Stimulated activated naive CD8-positive, alpha-beta T cell treated with anti-CD3 and anti-CD28 coated beads, Interleukin-15, Interleukin-2, amounts not matched to agents 100 ng/mL and 50 ng/mL, for 24 hours (primary cell): Measurements from ENCODE around the gene E2F3.

Experiments used
- H3K27ac Mint-ChIP-seq: one replicate; pipeline ENCODE4 v1.8.0; 2021; ENCODE audit warnings: mild to moderate bottlenecking, mixed read lengths
- H3K27me3 Mint-ChIP-seq: one replicate; pipeline ENCODE4 v1.8.0; 2021; ENCODE audit warnings: mixed read lengths
- H3K36me3 Mint-ChIP-seq: one replicate; pipeline ENCODE4 v1.8.0; 2021; ENCODE audit warnings: low read depth, mixed read lengths
- H3K4me1 Mint-ChIP-seq: one replicate; pipeline ENCODE4 v1.8.0; 2021; ENCODE audit warnings: low read depth, mixed read lengths
- H3K4me3 Mint-ChIP-seq: one replicate; pipeline ENCODE4 v1.8.0; 2021; ENCODE audit warnings: mild to moderate bottlenecking, mixed read lengths
- H3K9me3 Mint-ChIP-seq: one replicate; pipeline ENCODE4 v1.8.0; 2021; ENCODE audit warnings: mixed read lengths

The E2F3 gene

DNA sequence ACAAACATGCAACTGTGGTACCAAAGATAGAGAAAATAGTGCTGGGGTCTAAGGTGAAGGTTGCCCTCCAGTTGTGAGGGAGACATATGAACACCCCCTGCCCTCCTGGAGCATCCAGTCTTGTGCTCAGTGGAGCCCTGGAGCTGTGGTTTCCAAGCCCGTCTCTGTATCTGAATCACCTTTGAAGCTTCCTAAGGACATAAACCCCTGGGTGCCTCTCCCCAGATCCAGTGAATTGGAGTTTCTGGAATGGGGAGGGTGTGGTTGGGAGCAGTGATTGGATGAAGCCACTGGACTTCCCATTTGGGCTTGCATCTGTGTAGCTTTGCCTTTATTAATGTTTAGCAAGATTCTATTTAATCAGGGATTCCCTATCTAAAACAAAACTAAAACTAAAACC is 22.4 kb upstream of the E2F3 start:
- Mint-ChIP-seq H3K27ac (no peak overlapping the region), H3K9me3 (no peaks in the 10 kb centered on the region), H3K4me3 (no peak overlapping the region), H3K36me3 (no peaks in the 10 kb centered on the region), H3K27me3 (no peaks in the 10 kb centered on the region), H3K4me1 (peaks cover 22% of the 10 kb centered on the region)

- no peaks in the 10 kb centered on the region for H3K27me3 Mint-ChIP-seq
- H3K27ac Mint-ChIP-seq, result no peak overlapping the region
- H3K4me1 Mint-ChIP-seq, result no peaks in the 10 kb centered on the region
- H3K36me3 Mint-ChIP-seq, result no peaks in the 10 kb centered on the region
- H3K4me3 Mint-ChIP-seq, result no peak overlapping the region
- H3K9me3 Mint-ChIP-seq, result no peaks in the 10 kb centered on the region
Observed at GRCh38 chr6:20386218-20386617, 15.5 kb upstream of the E2F3 start.

DNA sequence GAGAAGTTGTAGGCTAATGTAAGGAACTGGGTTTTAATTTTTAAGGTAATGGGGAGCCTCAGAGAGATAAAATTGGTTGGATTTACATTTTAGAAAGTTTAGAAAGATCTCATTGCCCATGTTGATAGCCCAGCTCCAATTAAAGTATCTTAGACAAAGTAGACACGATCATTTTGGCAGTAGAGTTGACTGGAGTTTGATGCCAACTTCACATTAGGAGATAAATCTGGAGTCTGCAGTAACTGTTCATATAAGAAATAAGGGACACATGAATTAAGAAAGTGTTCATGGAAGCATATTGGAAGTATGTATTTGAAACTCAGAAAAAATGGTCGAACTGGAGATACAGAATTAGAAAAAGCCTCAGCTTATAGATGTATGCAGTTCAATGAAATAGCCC is 12.6 kb upstream of the E2F3 start:
- no peaks in the 10 kb centered on the region for H3K27me3 Mint-ChIP-seq
- no peaks in the 10 kb centered on the region for H3K36me3 Mint-ChIP-seq
- H3K27ac Mint-ChIP-seq, result no peak overlapping the region
- no peak overlapping the region for H3K4me3 Mint-ChIP-seq
- no peaks in the 10 kb centered on the region for H3K9me3 Mint-ChIP-seq
- H3K4me1 Mint-ChIP-seq, result no peaks in the 10 kb centered on the region

- no peak overlapping the region for H3K4me3 Mint-ChIP-seq
- no peaks in the 10 kb centered on the region for H3K27me3 Mint-ChIP-seq
- H3K4me1 Mint-ChIP-seq, result no peaks in the 10 kb centered on the region
- no peak overlapping the region for H3K27ac Mint-ChIP-seq
- no peaks in the 10 kb centered on the region for H3K9me3 Mint-ChIP-seq
- no peaks in the 10 kb centered on the region for H3K36me3 Mint-ChIP-seq
Observed at GRCh38 chr6:20393297-20393696, 8.4 kb upstream of the E2F3 start.

GRCh38 chr6:20399518-20399917 is 2.2 kb upstream of the E2F3 start:
- no peak overlapping the region for H3K27ac Mint-ChIP-seq
- H3K4me3 Mint-ChIP-seq, result no peak overlapping the region
- peaks cover 23% of the 10 kb centered on the region for H3K4me1 Mint-ChIP-seq
- no peaks in the 10 kb centered on the region for H3K36me3 Mint-ChIP-seq
- no peaks in the 10 kb centered on the region for H3K9me3 Mint-ChIP-seq
- H3K27me3 Mint-ChIP-seq, result no peaks in the 10 kb centered on the region

GRCh38 chr6:20400456-20401204 is 1.0 kb upstream of the E2F3 start:
- Mint-ChIP-seq H3K4me3 (peak overlapping the region; percentile 94), H3K27me3 (no peaks in the 10 kb centered on the region), H3K36me3 (peaks cover 7% of the 10 kb centered on the region), H3K9me3 (no peaks in the 10 kb centered on the region), H3K4me1 (peaks cover 30% of the 10 kb centered on the region), H3K27ac (peak overlapping the region; percentile 95)

- peaks cover 44% of the 10 kb centered on the region for H3K4me1 Mint-ChIP-seq
- no peaks in the 10 kb centered on the region for H3K27me3 Mint-ChIP-seq
- peak overlapping the region; percentile 95 for H3K27ac Mint-ChIP-seq
- no peaks in the 10 kb centered on the region for H3K9me3 Mint-ChIP-seq
- H3K36me3 Mint-ChIP-seq, result peaks cover 21% of the 10 kb centered on the region
- H3K4me3 Mint-ChIP-seq, result peak overlapping the region; percentile 94
Observed at GRCh38 chr6:20402092-20402341, 338 bp downstream of the E2F3 start.

GRCh38 chr6:20402342-20403069 is 827 bp downstream of the E2F3 start:
- H3K9me3 Mint-ChIP-seq, result no peaks in the 10 kb centered on the region
- peaks cover 25% of the 10 kb centered on the region for H3K36me3 Mint-ChIP-seq
- peak overlapping the region; percentile 94 for H3K4me3 Mint-ChIP-seq
- H3K4me1 Mint-ChIP-seq, result peaks cover 49% of the 10 kb centered on the region
- no peaks in the 10 kb centered on the region for H3K27me3 Mint-ChIP-seq
- peak overlapping the region; percentile 95 for H3K27ac Mint-ChIP-seq

GRCh38 chr6:20403070-20403765 is 1.5 kb downstream of the E2F3 start:
- Mint-ChIP-seq H3K27me3 (no peaks in the 10 kb centered on the region), H3K4me1 (peaks cover 56% of the 10 kb centered on the region), H3K4me3 (peak overlapping the region; percentile 97), H3K9me3 (no peaks in the 10 kb centered on the region), H3K27ac (peak overlapping the region; percentile 79), H3K36me3 (peaks cover 32% of the 10 kb centered on the region)

GRCh38 chr6:20403766-20404640 is 2.3 kb downstream of the E2F3 start:
- no peaks in the 10 kb centered on the region for H3K27me3 Mint-ChIP-seq
- peak overlapping the region; percentile 97 for H3K4me3 Mint-ChIP-seq
- no peaks in the 10 kb centered on the region for H3K9me3 Mint-ChIP-seq
- H3K4me1 Mint-ChIP-seq, result peaks cover 63% of the 10 kb centered on the region
- peaks cover 32% of the 10 kb centered on the region for H3K36me3 Mint-ChIP-seq
- H3K27ac Mint-ChIP-seq, result peak overlapping the region; percentile 93

GRCh38 chr6:20404641-20405032 is 3.0 kb downstream of the E2F3 start:
- H3K27me3 Mint-ChIP-seq, result no peaks in the 10 kb centered on the region
- peaks cover 32% of the 10 kb centered on the region for H3K36me3 Mint-ChIP-seq
- H3K9me3 Mint-ChIP-seq, result no peaks in the 10 kb centered on the region
- H3K4me3 Mint-ChIP-seq, result peak overlapping the region; percentile 97
- H3K27ac Mint-ChIP-seq, result peak overlapping the region; percentile 93
- peaks cover 64% of the 10 kb centered on the region for H3K4me1 Mint-ChIP-seq

GRCh38 chr6:20408851-20409250 is 7.2 kb downstream of the E2F3 start:
- Mint-ChIP-seq H3K27ac (peak overlapping the region; percentile 71), H3K4me3 (peak overlapping the region; percentile 13), H3K4me1 (peaks cover 76% of the 10 kb centered on the region), H3K27me3 (no peaks in the 10 kb centered on the region), H3K36me3 (peaks cover 68% of the 10 kb centered on the region), H3K9me3 (no peaks in the 10 kb centered on the region)

GRCh38 chr6:20409427-20409971 is 7.8 kb downstream of the E2F3 start:
- Mint-ChIP-seq H3K4me1 (peaks cover 82% of the 10 kb centered on the region), H3K36me3 (peaks cover 72% of the 10 kb centered on the region), H3K4me3 (peak overlapping the region; percentile 61), H3K27ac (peak overlapping the region; percentile 71), H3K9me3 (no peaks in the 10 kb centered on the region), H3K27me3 (no peaks in the 10 kb centered on the region)

DNA sequence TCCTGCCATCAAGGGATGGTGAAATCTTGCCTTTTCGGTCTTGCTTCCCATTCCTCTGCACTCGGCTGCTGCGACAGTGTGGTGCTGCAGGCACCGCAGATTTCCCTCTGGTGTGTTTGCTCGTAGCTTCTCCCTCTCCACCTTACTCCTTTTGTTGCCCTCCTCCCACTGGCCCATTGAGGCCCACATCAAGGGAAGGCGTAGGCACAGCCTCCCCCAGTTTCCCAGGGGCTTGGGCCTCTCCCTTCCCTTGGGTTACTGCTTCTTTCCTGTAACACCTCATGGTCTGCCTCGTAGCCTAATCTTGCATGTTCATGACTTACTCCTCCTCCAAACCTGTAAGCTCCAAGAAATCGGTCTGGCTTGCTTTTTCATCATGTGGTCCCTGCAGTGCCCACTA is 9.9 kb downstream of the E2F3 start:
- Mint-ChIP-seq H3K27me3 (no peaks in the 10 kb centered on the region), H3K9me3 (no peaks in the 10 kb centered on the region), H3K4me1 (peaks cover 85% of the 10 kb centered on the region), H3K4me3 (no peak overlapping the region), H3K27ac (peak overlapping the region; percentile 58), H3K36me3 (peaks cover 64% of the 10 kb centered on the region)
